Measurements from ENCODE around the gene KCND1. TPM values are rescaled to one million over a fixed set of nuclear protein-coding genes. Genes with fewer than 3 reads are reported as not detected.

KCND1 gene
- total and polyA plus RNA-seq, 8 donors = 2.3 to 5.7 (median 4.5) TPM

GRCh38 chrX:48975541-48975940, 3.9 kb upstream of the KCND1 start:
- DNase-seq (no peak), ATAC-seq (no peak)
- no peaks in the 10 kb centered on the region for H3K9me3 ChIP-seq
- H3K27me3 ChIP-seq = no peaks in the 10 kb centered on the region
- H3K27ac ChIP-seq = no peak overlapping the region
- H3K4me1 ChIP-seq = peaks cover 0 to 12% of the 10 kb centered on the region in 2 donors
- TF ChIP-seq, protein P1, sequence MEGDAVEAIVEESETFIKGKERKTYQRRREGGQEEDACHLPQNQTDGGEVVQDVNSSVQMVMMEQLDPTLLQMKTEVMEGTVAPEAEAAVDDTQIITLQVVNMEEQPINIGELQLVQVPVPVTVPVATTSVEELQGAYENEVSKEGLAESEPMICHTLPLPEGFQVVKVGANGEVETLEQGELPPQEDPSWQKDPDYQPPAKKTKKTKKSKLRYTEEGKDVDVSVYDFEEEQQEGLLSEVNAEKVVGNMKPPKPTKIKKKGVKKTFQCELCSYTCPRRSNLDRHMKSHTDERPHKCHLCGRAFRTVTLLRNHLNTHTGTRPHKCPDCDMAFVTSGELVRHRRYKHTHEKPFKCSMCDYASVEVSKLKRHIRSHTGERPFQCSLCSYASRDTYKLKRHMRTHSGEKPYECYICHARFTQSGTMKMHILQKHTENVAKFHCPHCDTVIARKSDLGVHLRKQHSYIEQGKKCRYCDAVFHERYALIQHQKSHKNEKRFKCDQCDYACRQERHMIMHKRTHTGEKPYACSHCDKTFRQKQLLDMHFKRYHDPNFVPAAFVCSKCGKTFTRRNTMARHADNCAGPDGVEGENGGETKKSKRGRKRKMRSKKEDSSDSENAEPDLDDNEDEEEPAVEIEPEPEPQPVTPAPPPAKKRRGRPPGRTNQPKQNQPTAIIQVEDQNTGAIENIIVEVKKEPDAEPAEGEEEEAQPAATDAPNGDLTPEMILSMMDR (IDR thresholded peaks at IDR 0.05) = no peak
- peaks cover 0 to 56% of the 10 kb centered on the region in 2 donors for H3K36me3 ChIP-seq
- H3K4me3 ChIP-seq = no peak overlapping the region
- intact Hi-C loops (cut with DNase I) = no loop called here

DNA sequence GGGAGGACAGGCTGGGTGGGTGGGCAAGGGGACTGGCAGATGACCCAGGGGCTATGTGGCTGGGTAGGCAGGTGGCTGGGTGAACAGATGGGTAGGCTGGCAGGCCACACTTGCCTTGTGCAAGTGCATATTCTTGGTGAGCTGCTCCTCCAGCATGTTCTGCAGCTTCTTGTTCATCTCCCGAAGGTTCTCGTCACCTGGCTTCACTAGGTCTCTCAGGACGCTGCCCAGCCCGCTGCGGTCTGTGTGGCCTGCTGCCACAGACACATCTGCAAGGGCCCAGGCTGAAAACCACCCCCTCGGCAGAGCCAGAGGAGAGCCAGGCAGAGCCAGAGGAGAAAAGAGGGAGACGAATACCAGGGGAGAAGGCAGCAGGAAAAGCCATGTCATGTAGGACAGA, 3.4 kb upstream of the KCND1 start:
- peaks cover 0 to 52% of the 10 kb centered on the region in 2 donors for H3K36me3 ChIP-seq
- H3K4me3 ChIP-seq = no peak overlapping the region
- TF ChIP-seq, protein P1 (IDR thresholded peaks at IDR 0.05) = no peak
- no peaks in the 10 kb centered on the region for H3K27me3 ChIP-seq
- intact Hi-C loops (cut with DNase I) = no loop called here
- H3K27ac ChIP-seq = no peak overlapping the region
- peaks cover 0 to 12% of the 10 kb centered on the region in 2 donors for H3K4me1 ChIP-seq
- ATAC-seq = no peak
- no peak for DNase-seq
- H3K9me3 ChIP-seq = no peaks in the 10 kb centered on the region

DNA sequence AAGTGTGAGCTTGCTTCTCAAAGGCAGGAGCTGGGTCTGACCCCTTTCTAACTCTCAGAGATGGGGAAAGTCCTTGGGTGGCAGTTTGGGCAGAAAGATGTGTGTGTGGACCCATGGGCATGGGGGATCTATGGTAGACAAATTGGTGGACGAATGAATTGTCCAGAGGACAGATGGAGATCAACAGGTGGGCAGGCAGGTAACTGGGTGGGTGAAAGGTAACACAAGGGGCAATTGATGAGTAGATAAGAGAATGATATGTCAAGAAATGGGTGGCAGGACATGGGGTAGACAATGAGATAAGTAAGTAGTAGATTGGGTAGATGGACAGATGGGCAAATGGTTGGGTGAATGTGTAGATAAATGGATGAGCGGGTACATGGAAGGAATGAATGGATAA, 2.9 kb upstream of the KCND1 start:
- peaks cover 0 to 48% of the 10 kb centered on the region in 2 donors for H3K36me3 ChIP-seq
- no peak for ATAC-seq
- H3K4me3 ChIP-seq = no peak overlapping the region
- H3K4me1 ChIP-seq = peaks cover 0 to 12% of the 10 kb centered on the region in 2 donors
- DNase-seq = no peak
- no peaks in the 10 kb centered on the region for H3K9me3 ChIP-seq
- no peak overlapping the region for H3K27ac ChIP-seq
- H3K27me3 ChIP-seq = no peaks in the 10 kb centered on the region
- TF ChIP-seq, protein P1 (IDR thresholded peaks at IDR 0.05) = no peak
- intact Hi-C loops (cut with DNase I) = no loop called here

DNA sequence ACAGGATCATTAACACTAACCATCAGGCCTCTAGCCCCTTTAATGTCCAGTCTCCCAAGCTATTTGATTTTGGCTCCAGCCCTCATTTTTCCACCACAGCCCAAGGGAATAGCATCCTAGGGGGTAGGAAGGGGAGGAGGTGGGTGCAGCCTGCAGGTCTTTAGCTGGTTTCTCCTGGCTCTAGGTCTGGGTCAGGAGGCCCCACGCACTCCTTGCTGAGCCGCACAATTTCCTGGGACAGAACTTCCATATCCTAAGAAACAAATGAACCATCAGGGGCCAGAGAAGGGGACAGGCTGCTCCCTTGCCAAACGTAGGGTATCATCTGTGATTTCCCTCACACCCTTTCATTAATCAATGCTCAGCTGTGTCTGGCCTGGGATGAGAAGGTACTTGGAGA, 2.4 kb upstream of the KCND1 start:
- no peaks in the 10 kb centered on the region for H3K9me3 ChIP-seq
- no peak overlapping the region for H3K4me3 ChIP-seq
- intact Hi-C loops (cut with DNase I) = no loop called here
- H3K4me1 ChIP-seq = peaks cover 0 to 12% of the 10 kb centered on the region in 2 donors
- no peak for ATAC-seq
- no peak for DNase-seq
- TF ChIP-seq, protein P1 (IDR thresholded peaks at IDR 0.05) = no peak
- no peak overlapping the region for H3K27ac ChIP-seq
- peaks cover 0 to 46% of the 10 kb centered on the region in 2 donors for H3K36me3 ChIP-seq
- no peaks in the 10 kb centered on the region for H3K27me3 ChIP-seq

DNA sequence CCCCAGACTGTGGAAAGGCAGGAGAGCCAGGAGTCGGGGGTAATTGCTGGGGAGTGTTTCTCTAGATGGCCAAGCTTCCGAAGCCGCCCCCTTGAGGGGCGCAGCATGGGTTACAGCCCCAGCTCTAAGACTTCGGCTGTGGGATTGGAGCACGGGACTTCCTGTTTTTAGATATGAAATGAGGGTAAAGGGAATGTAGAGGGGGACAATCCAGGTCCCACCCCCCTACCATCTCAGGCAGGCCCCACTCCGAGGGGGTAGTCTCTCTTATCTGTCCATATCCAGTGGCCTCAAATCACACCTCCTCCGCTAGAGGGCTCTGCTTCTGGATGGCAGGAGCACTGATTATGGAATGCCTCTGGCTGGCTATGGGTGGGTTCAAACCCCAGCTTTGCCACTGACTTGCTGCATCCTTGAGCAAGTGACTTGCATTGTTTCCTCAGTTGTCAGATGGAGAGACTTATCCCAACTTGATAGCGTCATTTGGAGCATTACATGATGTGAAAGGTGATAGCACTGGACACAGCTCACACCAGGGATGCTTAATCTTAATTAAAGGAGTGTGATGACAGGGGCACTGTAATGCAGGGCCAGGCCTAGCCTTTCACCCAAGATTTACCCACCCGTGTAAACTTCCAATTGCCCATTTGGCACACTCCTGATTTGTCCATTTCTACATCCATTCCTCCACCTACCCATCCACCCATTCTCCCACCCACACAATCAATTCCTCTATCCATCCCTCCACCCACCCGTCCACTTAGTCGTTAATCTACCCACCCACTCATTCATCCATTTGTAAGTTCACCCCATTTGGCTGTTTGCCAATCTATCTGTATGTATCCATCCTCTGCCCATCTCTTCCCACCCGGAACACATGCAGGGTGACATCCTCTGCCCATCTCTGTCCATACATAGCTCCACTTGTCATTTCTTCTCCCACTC, 848 bp upstream of the KCND1 start:
- ATAC-seq = peak; percentile 67
- H3K4me1 ChIP-seq = peaks cover 0 to 12% of the 10 kb centered on the region in 2 donors
- H3K9me3 ChIP-seq = no peaks in the 10 kb centered on the region
- peak overlapping the region in 1 of 2 donors; percentile 7 for H3K4me3 ChIP-seq
- H3K36me3 ChIP-seq = peaks cover 0 to 34% of the 10 kb centered on the region in 2 donors
- H3K27ac ChIP-seq = peak overlapping the region in 1 of 2 donors; percentile 5
- intact Hi-C loops (cut with DNase I) = no loop called here
- peak in 1 of 4 donors; percentile 41 for DNase-seq
- TF ChIP-seq, protein P1 (IDR thresholded peaks at IDR 0.05) = peak; percentile 26 to 30
- no peaks in the 10 kb centered on the region for H3K27me3 ChIP-seq

Data from left lung (tissue), 10 donors.